HEK293 (cell line): ENCODE results near the gene OSCP1.
A peak's percentile ranks its signal among the peaks of the same experiment; 100 is the strongest.

Source experiments
- CTCF ChIA-PET: fragments of 350-600 bp; formaldehyde crosslinking; extraction: SDS; loops from one replicate; lab custom pipeline; 2021; ENCODE audit warnings: antibody characterized with exemption; lab: Yijun Ruan, JAX
- POLR2A ChIA-PET: fragments of 300-600 bp; formaldehyde crosslinking; extraction: SDS; loops from one replicate; lab custom pipeline; 2020; ENCODE audit warnings: antibody characterized with exemption, inconsistent platforms; lab: Yijun Ruan, JAX
- H3K27ac ChIP-seq: fragments of 200-500 bp; sonication (Bioruptor generic); 2 replicates; pipeline ENCODE4 v1.5.1; 2014; ENCODE audit warnings: low read depth, low read length, control low read depth, inconsistent platforms; ENCODE audit errors: extremely low read depth
- H3K36me3 ChIP-seq, 2 experiments: fragments of 200-500 bp in 1 of 2; sonication (Bioruptor generic) in 1 of 2; 1 replicate in 1 of 2; 2 replicates in 1 of 2; pipeline ENCODE4 v1.5.1; 2014 to 2017; ENCODE audit warnings: inconsistent platforms in 2 of 2, low read length in 2 of 2; ENCODE audit not compliant: control insufficient read depth in 2 of 2, insufficient read depth in 1 of 2
- H3K4me1 ChIP-seq: fragments of 200-500 bp; sonication (Bioruptor generic); 2 replicates; pipeline ENCODE4 v1.5.1; 2014; ENCODE audit warnings: mild to moderate bottlenecking, low read length, inconsistent platforms; ENCODE audit not compliant: control insufficient read depth, insufficient read depth
- H3K4me3 ChIP-seq: 2 replicates; pipeline ENCODE4 v1.5.1; 2011; ENCODE audit warnings: low read depth, mild to moderate bottlenecking, control low read depth, low read length, moderate library complexity
- H3K9me3 ChIP-seq: fragments of 200-500 bp; sonication (Bioruptor generic); 2 replicates; pipeline ENCODE4 v1.5.1; 2014; ENCODE audit warnings: low read depth, low read length, inconsistent platforms; ENCODE audit not compliant: control insufficient read depth, insufficient read depth
- EGR2 ChIP-seq: fragments of 450-650 bp; formaldehyde crosslinking; IDR thresholded peaks from 2 replicates; pipeline ENCODE4 v1.5.1; 2016; ENCODE audit warnings: low read depth, missing biosample characterization, missing genetic modification characterization
- GFI1B ChIP-seq: fragments of 450-650 bp; formaldehyde crosslinking; IDR thresholded peaks from 2 replicates; pipeline ENCODE4 v1.5.1; 2016; ENCODE audit warnings: missing biosample characterization, missing genetic modification characterization
- GLIS2 ChIP-seq: fragments of 450-650 bp; formaldehyde crosslinking; IDR thresholded peaks from 2 replicates; pipeline ENCODE4 v1.5.1; 2016; ENCODE audit warnings: missing biosample characterization, missing genetic modification characterization
- HIC1 ChIP-seq: fragments of 450-650 bp; formaldehyde crosslinking; IDR thresholded peaks from 2 replicates; pipeline ENCODE4 v1.5.1; 2016; ENCODE audit warnings: missing biosample characterization, missing genetic modification characterization
- PRDM1 ChIP-seq: fragments of 450-650 bp; formaldehyde crosslinking; IDR thresholded peaks from 2 replicates; pipeline ENCODE4; 2016; ENCODE audit warnings: missing biosample characterization, missing genetic modification characterization
- ZNF146 ChIP-seq: fragments of 450-650 bp; formaldehyde crosslinking; IDR thresholded peaks from 2 replicates; pipeline ENCODE4 v1.5.1; 2016; ENCODE audit warnings: missing biosample characterization, missing genetic modification characterization
- ZNF155 ChIP-seq: fragments of 450-650 bp; formaldehyde crosslinking; IDR thresholded peaks from 2 replicates; pipeline ENCODE4 v1.5.1; 2016; ENCODE audit warnings: missing biosample characterization, missing genetic modification characterization
- ZNF311 ChIP-seq: fragments of 450-650 bp; formaldehyde crosslinking; IDR thresholded peaks from 2 replicates; pipeline ENCODE4 v1.5.1; 2017; ENCODE audit warnings: missing biosample characterization, missing genetic modification characterization, borderline replicate concordance
- ZNF335 ChIP-seq: fragments of 450-650 bp; formaldehyde crosslinking; conservative IDR thresholded peaks from 2 replicates; pipeline ENCODE4 v1.5.1; 2016; ENCODE audit warnings: missing biosample characterization, missing genetic modification characterization
- ZNF404 ChIP-seq: fragments of 450-650 bp; formaldehyde crosslinking; IDR thresholded peaks from 2 replicates; pipeline ENCODE4 v1.5.1; 2017; ENCODE audit warnings: missing biosample characterization, missing genetic modification characterization
- ZNF518A ChIP-seq: fragments of 450-650 bp; formaldehyde crosslinking; conservative IDR thresholded peaks from 2 replicates; pipeline ENCODE4 v1.5.1; 2016; ENCODE audit warnings: low read depth, missing biosample characterization, missing genetic modification characterization
- ZNF548 ChIP-seq: fragments of 450-650 bp; formaldehyde crosslinking; IDR thresholded peaks from 2 replicates; pipeline ENCODE4 v1.5.1; 2016; ENCODE audit warnings: missing biosample characterization, missing genetic modification characterization
- ZNF560 ChIP-seq: fragments of 450-650 bp; formaldehyde crosslinking; IDR thresholded peaks from 2 replicates; pipeline ENCODE4 v1.5.1; 2017; ENCODE audit warnings: missing biosample characterization, missing genetic modification characterization, borderline replicate concordance
- ZNF585B ChIP-seq: fragments of 450-650 bp; formaldehyde crosslinking; IDR thresholded peaks from 2 replicates; pipeline ENCODE4 v1.5.1; 2016; ENCODE audit warnings: missing biosample characterization, missing genetic modification characterization
- ZNF623 ChIP-seq: fragments of 450-650 bp; formaldehyde crosslinking; IDR thresholded peaks from 2 replicates; pipeline ENCODE4 v1.5.1; 2016; ENCODE audit warnings: missing biosample characterization, missing genetic modification characterization
- ZNF670 ChIP-seq: fragments of 450-650 bp; formaldehyde crosslinking; IDR thresholded peaks from 2 replicates; pipeline ENCODE4 v1.5.1; 2016; ENCODE audit warnings: missing biosample characterization, missing genetic modification characterization, low read depth
- ZNF701 ChIP-seq: fragments of 450-650 bp; formaldehyde crosslinking; IDR thresholded peaks from 2 replicates; pipeline ENCODE4 v1.5.1; 2016; ENCODE audit warnings: missing biosample characterization, missing genetic modification characterization
- ZNF785 ChIP-seq: fragments of 450-650 bp; formaldehyde crosslinking; IDR thresholded peaks from 2 replicates; pipeline ENCODE4 v1.5.1; 2016; ENCODE audit warnings: missing biosample characterization, missing genetic modification characterization
- TF ChIP-seq, protein P1 (sequence below): fragments of 450-650 bp; formaldehyde crosslinking; IDR thresholded peaks from 2 replicates; pipeline ENCODE4 v1.5.1; 2016; ENCODE audit warnings: missing biosample characterization, missing genetic modification characterization

Gene OSCP1

DNA sequence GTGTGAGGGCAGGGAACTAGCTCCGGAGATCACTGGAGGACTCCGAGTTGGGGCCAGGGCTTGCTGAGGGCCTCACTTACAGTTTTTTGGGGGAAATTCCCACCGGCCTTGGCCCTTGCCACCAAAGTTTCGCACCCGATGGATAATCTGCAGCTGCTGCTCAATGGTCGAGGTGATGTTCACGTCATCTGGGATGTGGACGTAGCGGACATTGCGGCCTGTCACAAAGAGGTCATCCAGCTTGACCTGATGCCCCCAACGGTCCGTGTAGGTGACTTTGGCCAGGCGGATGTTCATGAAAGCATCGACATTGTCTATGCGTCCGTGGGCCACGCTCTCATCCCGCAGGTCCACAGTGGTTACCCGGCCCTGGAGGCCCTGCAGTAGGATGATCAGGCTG is 56.6 kb downstream of the OSCP1 start:
- H3K4me1 ChIP-seq, result no peaks in the 10 kb centered on the region
- ChIA-PET CTCF (no interaction called here), POLR2A (interaction anchor here (0.5 kb wide), 1 partner anchor 37 kb away, joined by 3 read pairs; no protein-coding TSS in a partner anchor)
- no peaks in the 10 kb centered on the region for H3K9me3 ChIP-seq
- TF ChIP-seq ZNF311 (tag by site-specific recombination), result no peak
- no peak for TF ChIP-seq GLIS2 (tag by site-specific recombination)
- no peak for TF ChIP-seq ZNF518A (tag by site-specific recombination)
- no peak for TF ChIP-seq HIC1 (tag by site-specific recombination)
- TF ChIP-seq ZNF404 (tag by site-specific recombination), result no peak
- TF ChIP-seq, all 188 proteins: peak for 0
- no peak overlapping the region for H3K4me3 ChIP-seq
- H3K27ac ChIP-seq, result no peak overlapping the region
- H3K36me3 ChIP-seq, result peaks cover 10 to 49% of the 10 kb centered on the region in 2 experiments; a peak in 2 of 3 replicates

GRCh38 chr1:36392836-36393235 is 57.4 kb downstream of the OSCP1 start:
- POLR2A ChIA-PET, result interaction anchor here (0.5 kb wide), 1 partner anchor 36 kb away, joined by 3 read pairs; no protein-coding TSS in a partner anchor
- H3K4me1 ChIP-seq, result no peaks in the 10 kb centered on the region
- no peak overlapping the region for H3K4me3 ChIP-seq
- no peak overlapping the region for H3K27ac ChIP-seq
- CTCF ChIA-PET, result no interaction called here
- TF ChIP-seq PRDM1 (0 out of 2 replicates have a peak, but pooled peaks have one; percentile 2), ZNF701 (tag by site-specific recombination) (no peak), ZNF335 (tag by site-specific recombination) (no peak)
- TF ChIP-seq, all 188 proteins: peak for 1
- Histone ChIP-seq H3K36me3 (peaks cover 10 to 49% of the 10 kb centered on the region in 2 experiments; a peak in 2 of 3 replicates), H3K9me3 (no peaks in the 10 kb centered on the region)

DNA sequence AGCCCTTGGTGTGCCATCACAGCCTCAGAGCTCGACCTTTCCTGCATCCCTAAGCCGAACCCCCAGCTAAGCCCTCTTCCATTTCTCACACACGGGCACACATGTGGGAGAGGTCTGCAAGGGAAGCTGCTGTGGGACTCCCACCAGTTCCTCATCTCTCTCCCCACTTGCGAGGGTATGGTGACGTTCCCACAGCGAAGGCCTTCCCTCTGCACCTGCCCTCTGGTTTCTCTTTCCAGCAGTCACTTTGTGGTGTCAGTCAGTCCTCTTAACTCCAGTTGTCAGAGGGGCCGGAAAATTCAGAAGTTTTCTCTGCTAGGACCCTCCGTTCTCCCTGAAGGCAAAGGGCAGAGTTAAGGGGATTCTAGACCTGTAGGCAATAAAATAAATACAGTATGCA is 59.0 kb downstream of the OSCP1 start:
- Histone ChIP-seq H3K4me3 (no peak overlapping the region), H3K4me1 (peaks cover 3% of the 10 kb centered on the region), H3K27ac (no peak overlapping the region), H3K9me3 (no peaks in the 10 kb centered on the region), H3K36me3 (peaks cover 10 to 49% of the 10 kb centered on the region in 2 experiments; a peak in 2 of 3 replicates)
- POLR2A ChIA-PET, result no interaction called here
- CTCF ChIA-PET, result no interaction called here
- TF ChIP-seq PRDM1 (no peak), ZNF670 (tag by site-specific recombination) (no peak), ZNF146 (tag by site-specific recombination) (no peak), ZNF785 (no peak), ZNF155 (tag by site-specific recombination) (no peak), ZNF623 (tag by site-specific recombination) (no peak), ZNF585B (tag by site-specific recombination) (no peak), ZNF560 (tag by site-specific recombination) (no peak), ZNF548 (tag by site-specific recombination) (no peak), GFI1B (no peak), EGR2 (tag by site-specific recombination) (no peak)
- TF ChIP-seq, protein P1, sequence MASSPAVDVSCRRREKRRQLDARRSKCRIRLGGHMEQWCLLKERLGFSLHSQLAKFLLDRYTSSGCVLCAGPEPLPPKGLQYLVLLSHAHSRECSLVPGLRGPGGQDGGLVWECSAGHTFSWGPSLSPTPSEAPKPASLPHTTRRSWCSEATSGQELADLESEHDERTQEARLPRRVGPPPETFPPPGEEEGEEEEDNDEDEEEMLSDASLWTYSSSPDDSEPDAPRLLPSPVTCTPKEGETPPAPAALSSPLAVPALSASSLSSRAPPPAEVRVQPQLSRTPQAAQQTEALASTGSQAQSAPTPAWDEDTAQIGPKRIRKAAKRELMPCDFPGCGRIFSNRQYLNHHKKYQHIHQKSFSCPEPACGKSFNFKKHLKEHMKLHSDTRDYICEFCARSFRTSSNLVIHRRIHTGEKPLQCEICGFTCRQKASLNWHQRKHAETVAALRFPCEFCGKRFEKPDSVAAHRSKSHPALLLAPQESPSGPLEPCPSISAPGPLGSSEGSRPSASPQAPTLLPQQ (tag by site-specific recombination), result no peak
